Osteoblast (primary cell): Measurements from ENCODE around the gene CBLB. TPM values are rescaled to one million over a fixed set of nuclear protein-coding genes. Genes with fewer than 3 reads are reported as not detected.
A peak's percentile ranks its signal among the peaks of the same experiment; 100 is the strongest.

ENCODE experiments used
- DNase-seq: peaks from one replicate; pipeline ENCODE4 v3.0.0; 2011; ENCODE audit warnings: low spot score, mixed read lengths; ENCODE audit not compliant: insufficient read length; ENCODE audit errors: missing footprints
- H2AFZ ChIP-seq: 2 replicates; pipeline ENCODE4 v1.6.0; 2011; ENCODE audit warnings: mild to moderate bottlenecking, low read length
- H3K27ac ChIP-seq: 2 replicates; pipeline ENCODE4 v1.5.1; 2011; ENCODE audit warnings: mild to moderate bottlenecking, low read depth, low read length, moderate library complexity
- H3K27me3 ChIP-seq: 2 replicates; pipeline ENCODE4 v1.6.0; 2012; ENCODE audit warnings: mild to moderate bottlenecking, control low read depth, inconsistent platforms, low read length, moderate library complexity; ENCODE audit not compliant: insufficient read depth
- H3K36me3 ChIP-seq: 2 replicates; pipeline ENCODE4 v1.5.1; 2011; ENCODE audit warnings: mild to moderate bottlenecking, low read length, control low read depth, moderate library complexity; ENCODE audit not compliant: insufficient read depth
- H3K4me1 ChIP-seq: 2 replicates; pipeline ENCODE4 v1.5.1; 2011; ENCODE audit warnings: mild to moderate bottlenecking, low read length, control low read depth, moderate library complexity; ENCODE audit not compliant: insufficient read depth
- H3K4me2 ChIP-seq: 2 replicates; pipeline ENCODE4 v1.6.0; 2011; ENCODE audit warnings: mild to moderate bottlenecking, low read length; ENCODE audit not compliant: insufficient read depth
- H3K4me3 ChIP-seq: fragments of 200-600 bp; sonication (generic); 3 replicates; pipeline ENCODE4 v1.5.1; 2012; ENCODE audit warnings: mild to moderate bottlenecking, low read length, inconsistent platforms; ENCODE audit not compliant: insufficient read depth
- H3K79me2 ChIP-seq: 2 replicates; pipeline ENCODE4 v1.6.0; 2012; ENCODE audit warnings: mild to moderate bottlenecking, low read length, control low read depth, inconsistent platforms; ENCODE audit not compliant: insufficient read depth
- H3K9me3 ChIP-seq: 2 replicates; pipeline ENCODE4 v1.5.1; 2011; ENCODE audit warnings: low read depth, low read length, control low read depth
- H4K20me1 ChIP-seq: 2 replicates; pipeline ENCODE4 v1.6.0; 2012; ENCODE audit warnings: mild to moderate bottlenecking, low read length, control low read depth; ENCODE audit not compliant: insufficient read depth
- CTCF ChIP-seq: IDR thresholded peaks from 2 replicates; pipeline ENCODE4 v1.5.1; 2011; ENCODE audit warnings: mild to moderate bottlenecking, low read depth, low read length, moderate library complexity; ENCODE audit errors: extremely low read depth
- total RNA-seq: library from RNA; depleted of rRNA; stranded (reverse); fragments of >200 nt; gene quantifications from 2 replicates; pipeline ENCODE4 v1.2.3, GENCODE V29; 2012

CBLB gene
- total RNA-seq, 1 donor, result 128 TPM

GRCh38 chr3:105876780-105877327 is 8.0 kb upstream of the CBLB start:
- Histone ChIP-seq H3K4me3 (no peak overlapping the region), H3K9me3 (no peaks in the 10 kb centered on the region), H4K20me1 (no peaks in the 10 kb centered on the region), H3K27me3 (no peaks in the 10 kb centered on the region), H3K4me1 (peaks cover 18% of the 10 kb centered on the region), H2AFZ (no peak overlapping the region), H3K4me2 (no peak overlapping the region), H3K36me3 (no peaks in the 10 kb centered on the region), H3K79me2 (no peaks in the 10 kb centered on the region), H3K27ac (peak overlapping the region; percentile 8)
- no peak for TF ChIP-seq CTCF
- no peak for DNase-seq

GRCh38 chr3:105869861-105870755 is 1.3 kb upstream of the CBLB start:
- no peak for TF ChIP-seq CTCF

GRCh38 chr3:105869531-105869833 is 670 bp upstream of the CBLB start:
- no peak for TF ChIP-seq CTCF
- Histone ChIP-seq H3K4me2 (peak overlapping the region; percentile 86), H4K20me1 (peaks cover 10% of the 10 kb centered on the region), H3K9me3 (no peaks in the 10 kb centered on the region), H2AFZ (peak overlapping the region; percentile 1), H3K4me3 (peak overlapping the region; percentile 79), H3K27ac (peak overlapping the region; percentile 88), H3K79me2 (peaks cover 53% of the 10 kb centered on the region), H3K4me1 (peaks cover 24% of the 10 kb centered on the region), H3K36me3 (peaks cover 10% of the 10 kb centered on the region), H3K27me3 (no peaks in the 10 kb centered on the region)
- DNase-seq, result no peak

More at GRCh38 chr3:105869861-105870755, 1.3 kb upstream of the CBLB start:
- DNase-seq, result no peak
- Histone ChIP-seq H3K36me3 (peaks cover 9% of the 10 kb centered on the region), H3K79me2 (peaks cover 47% of the 10 kb centered on the region), H3K27me3 (no peaks in the 10 kb centered on the region), H2AFZ (peak overlapping the region; percentile 1), H3K27ac (peak overlapping the region; percentile 88), H3K9me3 (no peaks in the 10 kb centered on the region), H4K20me1 (peaks cover 5% of the 10 kb centered on the region), H3K4me3 (peak overlapping the region; percentile 79), H3K4me2 (peak overlapping the region; percentile 86), H3K4me1 (peaks cover 18% of the 10 kb centered on the region)

- Histone ChIP-seq H3K79me2 (peaks cover 64% of the 10 kb centered on the region), H2AFZ (no peak overlapping the region), H3K4me2 (peak overlapping the region; percentile 80), H3K4me1 (peaks cover 31% of the 10 kb centered on the region), H3K4me3 (peak overlapping the region; percentile 79), H4K20me1 (peaks cover 17% of the 10 kb centered on the region), H3K36me3 (peaks cover 20% of the 10 kb centered on the region), H3K27me3 (no peaks in the 10 kb centered on the region), H3K9me3 (no peaks in the 10 kb centered on the region), H3K27ac (peak overlapping the region; percentile 94)
- TF ChIP-seq CTCF, result no peak
- DNase-seq, result peak; percentile 83
These were observed 426 bp downstream of the CBLB start for GRCh38 chr3:105868431-105868741.
